NCI-H2107 treated with DMSO at 0.1 percent for 48 hours (cell line): Measurements from ENCODE around the gene ZSCAN26.
"Not testable (repeated sequence)": the region's sequence is repeated elsewhere in the genome, so short reads cannot be mapped to it uniquely, and the experiment has no call there.

ENCODE experiments used
- DNase-seq: peaks from one replicate; lab custom pipeline; 2025; ENCODE audit not compliant: unreplicated experiment; lab: John Stamatoyannopoulos, UW

Gene ZSCAN26

DNA sequence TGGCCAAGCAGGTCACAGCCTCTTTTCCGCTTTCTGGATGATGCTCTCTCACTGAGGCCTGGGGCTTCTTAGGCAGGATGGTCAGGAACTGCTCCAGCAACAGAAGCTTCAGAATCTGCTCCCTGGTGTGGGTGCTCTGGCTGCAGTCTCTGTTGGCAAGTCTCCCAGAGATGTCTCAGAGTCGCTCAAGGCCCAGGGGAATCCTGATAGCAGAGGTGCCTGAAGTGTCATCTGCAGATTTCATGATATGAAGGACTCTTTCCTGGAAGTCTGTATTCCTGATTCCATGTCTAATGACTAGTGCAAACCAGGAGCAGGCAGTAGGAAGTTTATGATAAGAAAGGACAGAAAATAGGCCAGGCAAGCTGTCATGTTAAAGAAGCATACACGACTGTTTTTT is 48.7 kb downstream of the ZSCAN26 start:
- DNase-seq: no peak

- DNase-seq: not testable (repeated sequence)
Observed at GRCh38 chr6:28317866-28318265, 50.9 kb downstream of the ZSCAN26 start.

DNA sequence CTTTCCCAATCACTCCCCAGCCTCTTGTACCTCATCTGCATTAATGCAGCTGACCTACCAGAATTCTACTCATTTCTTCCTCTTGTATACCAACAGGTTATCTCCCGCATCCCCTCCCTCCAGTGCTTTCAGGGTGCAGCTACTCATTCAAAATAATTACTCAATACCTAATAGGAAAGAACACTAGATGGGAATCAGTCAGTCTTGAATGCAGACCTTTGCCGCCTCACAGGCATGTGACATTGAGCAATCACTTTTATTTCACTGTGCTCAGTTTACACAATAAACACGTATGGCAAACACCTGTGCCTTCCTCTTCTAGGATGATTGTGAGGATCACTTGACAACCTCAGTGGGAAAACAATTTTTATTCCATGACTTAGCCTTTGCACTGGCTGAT is 55.7 kb downstream of the ZSCAN26 start:
- DNase-seq: no peak

- DNase-seq: no peak
Observed at GRCh38 chr6:28323813-28324424, 57.0 kb downstream of the ZSCAN26 start.

GRCh38 chr6:28326371-28326948 is 59.5 kb downstream of the ZSCAN26 start:
- DNase-seq: no peak
